AG20443 (cell line): ENCODE data around the gene SERPINA3.
A peak's percentile ranks its signal among the peaks of the same experiment; 100 is the strongest.
"Not testable (repeated sequence)": the region's sequence is repeated elsewhere in the genome, so short reads cannot be mapped to it uniquely, and the experiment has no call there.

Experiments
- DNase-seq: peaks from one replicate; pipeline ENCODE4 v3.0.0; 2012; ENCODE audit warnings: low spot score, mixed read lengths

SERPINA3 gene

DNA sequence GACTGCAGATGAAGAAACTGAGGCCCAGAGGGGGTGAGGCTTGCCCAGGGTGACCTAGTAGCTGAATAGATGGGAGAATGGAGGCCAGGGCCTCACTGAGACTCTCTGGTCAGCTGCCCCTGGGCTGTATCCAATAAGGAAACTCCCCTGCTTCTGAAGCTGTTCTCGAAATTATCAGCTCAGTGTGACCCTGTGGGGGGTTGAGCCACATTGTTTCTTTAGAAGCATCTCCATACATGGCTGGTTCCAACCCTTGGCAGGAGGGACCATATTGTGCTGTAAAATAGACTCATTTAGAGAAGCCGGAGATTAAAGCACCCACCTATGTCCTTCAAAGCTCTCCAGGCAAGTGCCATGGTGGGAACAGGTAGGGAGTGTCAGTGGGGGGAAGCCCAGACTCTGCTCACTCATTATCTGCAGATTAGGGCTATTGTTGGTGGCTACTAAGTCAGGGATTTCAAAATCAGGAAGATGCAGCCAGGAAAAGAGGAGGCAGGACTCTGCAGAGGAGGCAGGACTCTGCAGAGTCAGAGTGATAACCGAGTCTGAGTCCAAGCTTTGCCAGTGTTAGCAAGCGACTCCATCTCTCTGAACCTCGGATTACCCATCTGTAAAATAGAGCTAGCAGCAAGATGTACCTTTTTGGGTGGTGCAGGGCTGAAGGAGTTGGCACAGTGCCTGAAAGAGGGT, 27.5 kb upstream of the SERPINA3 start:
- no peak for DNase-seq

DNA sequence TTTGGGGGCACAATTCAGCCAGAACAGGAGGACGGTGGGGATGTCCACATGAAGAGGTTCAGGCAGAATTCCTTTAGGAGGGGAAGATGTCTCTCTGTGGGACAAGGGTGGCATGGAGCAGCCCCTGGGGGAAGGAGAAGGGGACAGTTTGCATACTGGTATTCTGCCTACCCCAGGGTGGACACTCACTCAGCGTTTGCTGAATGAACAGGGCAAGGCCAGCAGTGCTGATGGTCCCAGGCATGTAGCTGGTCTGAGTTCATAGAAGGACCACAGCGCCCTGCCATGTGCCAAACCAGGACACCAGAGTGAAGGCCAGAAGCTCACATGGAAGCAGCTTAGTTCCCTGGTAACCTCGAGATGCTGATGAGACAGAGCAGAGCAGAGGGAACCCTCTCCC, 25.6 kb upstream of the SERPINA3 start:
- DNase-seq = no peak

DNA sequence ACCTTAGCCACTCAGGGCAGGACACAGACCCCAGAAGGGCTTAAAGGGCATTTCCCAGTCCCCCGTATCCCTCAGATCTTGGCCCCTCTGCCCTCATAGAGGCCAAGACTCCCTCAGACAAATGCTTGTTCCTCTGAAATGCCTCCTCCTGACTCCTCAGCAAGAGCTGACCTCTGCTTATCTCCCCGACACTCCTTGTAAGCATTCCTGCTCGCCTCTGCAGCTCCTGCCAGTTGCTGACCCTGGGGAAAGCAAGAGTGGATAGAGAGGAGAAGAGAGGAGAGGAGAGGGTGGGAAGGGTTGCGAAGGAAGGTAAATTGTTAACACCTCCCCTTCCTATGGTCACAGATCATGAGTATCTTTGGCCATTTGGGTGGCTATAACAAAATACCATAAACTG, 23.9 kb upstream of the SERPINA3 start:
- DNase-seq = no peak

DNA sequence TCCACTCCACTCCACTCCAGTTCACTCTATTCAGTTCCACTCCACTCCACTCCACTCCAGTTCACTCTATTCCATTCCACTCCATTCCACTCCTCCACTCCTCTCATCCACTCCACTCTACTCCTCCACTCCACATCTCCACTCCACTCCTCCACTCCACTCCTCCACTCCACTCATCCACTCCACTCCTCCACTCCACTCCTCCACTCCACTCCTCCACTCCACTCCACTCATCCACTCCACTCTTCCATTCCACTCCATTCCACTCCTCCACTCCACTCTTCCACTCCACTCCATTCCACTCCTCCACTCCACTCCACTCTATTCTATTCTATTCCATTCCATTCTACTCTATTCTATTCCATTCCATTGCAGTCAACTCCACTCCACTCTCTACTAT, 21.1 kb upstream of the SERPINA3 start:
- no peak for DNase-seq

DNA sequence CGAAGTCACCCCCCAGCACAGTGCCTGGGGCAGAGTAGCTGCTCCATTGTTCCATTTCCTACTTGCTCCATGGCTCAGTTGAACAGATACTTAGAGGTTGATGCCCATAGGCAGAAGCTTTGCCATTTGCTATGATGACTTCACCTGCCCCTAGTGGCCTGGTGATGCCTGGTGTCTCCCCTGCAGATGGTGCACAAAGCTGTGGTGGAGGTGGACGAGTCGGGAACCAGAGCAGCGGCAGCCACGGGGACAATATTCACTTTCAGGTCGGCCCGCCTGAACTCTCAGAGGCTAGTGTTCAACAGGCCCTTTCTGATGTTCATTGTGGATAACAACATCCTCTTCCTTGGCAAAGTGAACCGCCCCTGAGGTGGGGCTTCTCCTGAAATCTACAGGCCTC, 20.3 kb upstream of the SERPINA3 start:
- DNase-seq = no peak

DNA sequence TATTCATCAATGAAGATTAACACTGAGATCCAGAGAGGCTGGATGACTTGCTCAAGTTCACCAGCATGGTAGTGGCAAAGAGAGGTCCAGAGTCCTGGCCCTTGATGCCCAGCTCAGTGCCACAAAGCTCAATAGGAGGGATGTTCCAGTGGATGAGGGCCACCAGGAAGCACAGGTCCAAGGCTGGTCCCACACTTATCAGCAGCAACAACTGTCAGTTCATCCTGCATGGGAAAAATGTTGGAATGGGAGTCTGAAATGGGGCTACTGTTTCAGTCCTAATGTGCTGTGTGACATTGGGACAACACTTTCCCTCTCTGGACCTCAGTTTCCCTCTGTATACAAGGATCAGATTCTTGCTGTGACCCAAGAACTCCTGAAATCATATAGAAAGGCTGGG, 19.7 kb upstream of the SERPINA3 start:
- DNase-seq = no peak

DNA sequence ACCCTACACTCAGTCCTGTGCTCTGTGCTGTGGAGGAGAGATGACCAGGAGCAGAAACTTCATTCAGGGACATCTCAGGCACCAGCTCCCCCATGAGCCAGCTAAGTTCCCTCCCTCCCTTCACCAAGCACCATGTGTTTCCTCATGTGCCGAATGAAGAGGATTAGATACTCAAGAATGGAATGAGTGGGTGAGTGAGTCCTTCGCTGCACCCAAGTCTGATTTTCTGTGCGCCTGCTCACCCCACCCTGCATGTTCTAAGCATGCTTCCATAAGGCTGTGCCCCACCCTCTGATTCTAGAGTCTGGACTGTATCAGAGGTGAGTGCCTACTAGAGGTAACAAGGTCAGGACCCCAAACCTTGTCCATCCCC, 18.8 kb upstream of the SERPINA3 start:
- no peak for DNase-seq

DNA sequence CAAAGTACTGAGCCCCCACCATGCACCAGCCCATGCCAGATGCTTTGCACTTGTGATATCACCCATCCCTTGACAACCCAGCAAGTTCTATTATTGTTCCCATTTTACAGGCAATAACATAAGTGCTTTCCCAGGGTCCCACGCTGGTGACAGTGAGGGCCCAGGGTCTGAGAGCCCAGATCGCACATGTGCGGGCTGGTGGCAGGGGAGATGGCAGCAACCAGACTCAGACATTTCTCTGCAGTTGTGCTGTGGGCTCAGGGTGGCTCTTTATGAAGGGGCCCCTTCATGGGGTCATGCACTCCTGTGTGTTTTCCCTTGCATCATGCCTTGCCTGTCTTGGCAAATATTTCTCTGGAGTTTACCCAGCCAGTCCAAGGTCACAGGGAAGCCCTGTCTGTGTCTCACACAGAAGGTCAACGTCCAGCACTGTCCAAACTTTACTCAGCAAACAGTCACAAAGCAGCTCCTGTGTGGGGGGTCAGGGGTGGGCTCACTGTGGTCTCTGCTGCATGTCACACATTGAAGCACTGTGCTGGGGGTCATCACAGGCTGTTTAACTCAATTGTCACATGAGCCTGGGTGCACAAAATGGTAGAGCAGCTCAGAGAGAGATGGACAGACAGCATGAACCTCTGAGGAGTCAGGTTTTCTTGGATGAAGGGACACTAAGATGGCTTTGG, 18.3 kb upstream of the SERPINA3 start:
- no peak for DNase-seq

DNA sequence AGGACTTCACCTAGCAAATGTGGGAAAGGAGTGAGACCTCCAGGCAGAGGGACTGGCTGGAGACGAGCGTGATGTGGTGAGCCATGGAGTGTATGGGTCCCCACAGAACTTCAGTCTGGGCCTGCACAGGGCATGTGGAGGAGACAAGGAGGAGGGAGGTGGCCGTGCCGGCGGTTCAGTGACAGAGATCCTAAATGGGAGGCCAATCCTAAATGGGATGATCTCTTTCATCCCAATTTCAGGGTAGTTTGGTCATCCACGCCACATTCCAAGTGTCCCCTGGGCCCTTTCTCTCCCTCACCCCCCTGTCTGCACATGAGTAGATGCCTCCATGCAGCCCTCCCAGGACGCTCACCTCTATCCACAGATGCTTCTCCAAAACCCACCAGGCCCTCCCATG, 17.8 kb upstream of the SERPINA3 start:
- no peak for DNase-seq

DNA sequence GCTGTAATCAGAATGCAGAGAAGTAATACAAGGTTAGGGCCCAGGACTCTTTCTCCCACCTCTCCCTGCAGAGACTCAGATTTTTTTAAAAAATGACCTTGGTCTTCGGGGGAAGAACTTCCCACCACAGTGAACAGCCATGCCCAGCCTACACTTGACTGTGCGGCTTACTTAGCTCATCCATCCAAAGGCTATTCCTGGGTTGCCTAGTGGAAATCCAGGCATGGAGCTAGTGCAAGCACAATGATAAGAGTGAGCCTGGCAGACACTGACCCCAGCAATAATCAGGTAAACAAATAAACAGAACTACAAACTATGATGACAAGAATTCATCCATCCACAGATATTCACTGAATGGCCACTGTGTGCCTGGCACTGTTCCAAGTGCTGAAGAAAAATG, 16.3 kb upstream of the SERPINA3 start:
- no peak for DNase-seq

DNA sequence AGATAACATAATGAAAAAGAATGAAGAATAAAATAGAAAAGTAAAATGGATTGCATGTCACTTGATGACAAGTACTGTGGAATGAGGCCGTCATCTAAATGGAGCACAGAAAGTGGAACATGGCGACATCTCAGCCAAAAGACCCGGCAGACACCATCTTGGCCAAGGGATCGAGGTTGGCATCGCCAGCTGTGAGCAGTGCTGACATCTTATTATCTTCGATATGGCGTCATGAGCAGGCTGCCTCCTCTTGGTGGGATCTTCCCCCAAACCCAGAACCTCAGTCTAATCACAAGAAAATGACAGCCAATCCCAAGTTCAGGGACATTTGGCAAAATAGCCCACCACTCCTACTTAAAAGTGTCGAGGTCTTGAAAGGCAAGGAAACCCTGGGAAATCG, 15.8 kb upstream of the SERPINA3 start:
- DNase-seq = no peak

DNA sequence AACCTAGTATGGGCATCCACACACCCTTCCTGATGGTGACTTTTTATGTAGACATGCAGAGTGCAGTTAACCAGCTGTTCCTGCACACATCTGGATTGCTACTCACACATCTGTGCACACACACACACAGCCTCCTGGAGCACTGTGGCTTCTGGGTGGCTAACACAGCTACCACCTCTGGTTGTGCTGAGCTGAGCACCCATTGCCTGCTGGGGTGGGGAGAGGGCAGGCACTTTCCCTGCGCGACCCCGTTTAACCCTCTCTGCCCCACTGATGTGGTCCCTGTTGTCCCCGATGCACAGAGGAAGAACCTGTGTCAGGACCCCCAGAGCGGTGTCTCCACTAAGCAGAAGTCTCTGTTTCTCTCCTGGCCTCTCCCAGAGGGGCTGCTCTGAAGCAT, 14.4 kb upstream of the SERPINA3 start:
- DNase-seq = no peak

DNA sequence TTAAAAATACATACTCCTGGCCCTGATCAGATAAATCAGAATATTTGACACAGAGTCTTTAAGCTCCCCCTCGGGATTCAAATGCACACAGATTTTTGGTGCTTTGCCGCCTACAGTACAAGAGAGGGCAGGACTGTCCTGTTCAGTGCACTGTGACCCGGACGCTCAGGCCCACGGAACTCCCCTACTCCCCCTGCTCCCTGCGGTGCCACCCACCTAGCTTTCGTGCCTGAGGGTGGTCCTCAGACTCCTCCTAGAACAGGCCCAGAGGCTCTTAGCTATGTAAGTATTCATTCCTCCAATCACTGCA, 13.7 kb upstream of the SERPINA3 start:
- DNase-seq = no peak

DNA sequence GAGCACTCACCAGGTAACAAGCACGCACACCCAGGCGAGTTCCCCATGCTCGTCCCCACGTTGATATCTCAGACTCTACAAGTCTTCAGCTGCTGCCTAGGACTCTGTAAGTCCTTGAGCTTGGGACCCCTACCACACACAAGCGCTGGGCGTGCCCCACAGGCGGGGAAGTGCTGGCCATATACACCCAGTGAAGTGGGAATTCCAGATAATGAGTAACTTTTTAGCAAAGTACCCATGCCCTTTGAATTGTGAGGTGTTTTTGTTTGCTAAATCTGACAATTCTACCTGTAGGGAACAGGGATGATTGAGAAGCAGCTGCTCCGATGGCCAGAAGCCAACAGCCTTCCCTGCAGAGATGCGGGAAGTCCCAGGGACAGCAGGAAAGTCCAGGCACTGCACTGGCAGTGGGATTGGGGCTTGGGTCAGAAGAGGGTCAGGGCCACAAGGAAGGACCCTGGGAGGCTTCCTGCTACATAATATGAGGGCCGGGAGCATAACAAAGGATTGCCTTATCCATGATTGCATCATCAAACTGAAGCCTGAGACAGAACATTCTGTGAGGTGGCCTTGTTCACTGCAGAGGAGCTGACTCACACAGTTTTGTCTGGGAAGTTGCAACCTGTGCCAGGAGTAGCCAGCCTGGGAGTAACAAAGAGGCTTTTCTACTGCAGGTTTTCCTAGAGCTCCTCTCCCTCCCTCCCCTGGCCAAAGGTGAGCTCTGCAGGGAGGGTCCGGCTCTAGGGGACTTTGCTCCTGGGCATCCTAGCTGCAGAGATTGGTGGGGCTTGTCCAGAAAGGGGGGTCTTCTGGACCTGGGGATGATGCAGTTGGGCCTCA, 13.2 kb upstream of the SERPINA3 start:
- DNase-seq = peak; percentile 87

DNA sequence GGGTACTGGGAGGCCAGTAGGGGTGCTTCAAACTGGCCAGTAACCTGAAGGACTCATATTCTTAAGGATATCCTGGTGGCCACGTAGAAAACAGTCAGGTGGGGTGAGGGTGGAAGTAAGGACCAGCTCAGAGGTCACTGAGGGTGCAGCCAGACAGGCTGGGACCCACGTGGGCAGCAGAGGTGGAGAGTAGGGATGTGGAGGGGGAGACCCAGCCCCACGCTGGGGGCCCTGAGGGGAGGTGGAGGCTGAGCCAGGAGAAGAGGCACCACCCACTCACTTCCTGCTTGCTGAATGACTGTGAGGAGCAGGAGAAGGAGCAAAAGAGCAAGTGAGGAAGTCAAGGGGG, 12.6 kb upstream of the SERPINA3 start:
- no peak for DNase-seq

DNA sequence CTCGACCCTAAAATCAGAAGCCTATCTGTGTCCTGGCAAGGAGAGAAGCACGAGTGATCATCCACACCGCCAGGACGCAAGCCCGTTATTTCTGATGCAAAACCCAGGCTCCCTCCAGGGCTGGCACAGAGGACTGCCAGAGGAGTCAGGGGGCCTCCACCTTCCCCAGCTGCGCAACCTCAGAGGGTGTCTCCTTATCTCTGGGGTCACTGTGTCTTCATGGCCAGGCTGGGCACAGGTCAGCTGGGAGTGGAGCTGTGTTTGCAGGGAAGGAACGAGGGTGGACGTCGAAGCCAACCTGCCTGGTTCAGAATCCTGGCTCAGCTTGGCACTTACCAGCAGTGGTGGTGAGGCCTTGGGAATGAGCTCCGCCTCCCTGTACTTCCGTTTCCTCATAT, 12.0 kb upstream of the SERPINA3 start:
- no peak for DNase-seq

DNA sequence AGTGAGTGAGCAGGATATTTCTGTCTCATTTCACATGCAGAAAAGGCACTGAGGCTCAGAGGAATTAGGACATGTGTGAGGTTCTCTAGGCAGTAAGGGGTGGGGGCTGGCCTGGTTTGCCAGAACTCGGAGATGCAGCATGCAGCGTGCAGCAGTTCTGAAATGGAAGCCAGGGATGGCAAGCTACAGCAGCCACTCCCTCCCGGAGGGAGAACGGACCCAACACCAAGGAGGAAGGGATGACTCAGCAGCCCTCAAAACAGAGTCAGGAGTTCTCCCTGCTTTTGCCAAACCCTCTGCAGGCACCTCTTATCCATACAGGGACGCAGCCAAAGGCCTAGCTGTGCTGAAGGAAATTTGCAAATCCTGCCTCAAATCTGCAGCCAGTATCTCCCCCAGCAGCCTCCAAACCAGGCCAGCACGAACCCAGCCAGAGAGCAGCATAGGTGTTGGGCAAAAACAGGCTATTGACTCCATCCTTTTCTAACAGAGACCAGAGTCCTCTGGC, 10.3 kb upstream of the SERPINA3 start:
- DNase-seq = peak; percentile 90

DNA sequence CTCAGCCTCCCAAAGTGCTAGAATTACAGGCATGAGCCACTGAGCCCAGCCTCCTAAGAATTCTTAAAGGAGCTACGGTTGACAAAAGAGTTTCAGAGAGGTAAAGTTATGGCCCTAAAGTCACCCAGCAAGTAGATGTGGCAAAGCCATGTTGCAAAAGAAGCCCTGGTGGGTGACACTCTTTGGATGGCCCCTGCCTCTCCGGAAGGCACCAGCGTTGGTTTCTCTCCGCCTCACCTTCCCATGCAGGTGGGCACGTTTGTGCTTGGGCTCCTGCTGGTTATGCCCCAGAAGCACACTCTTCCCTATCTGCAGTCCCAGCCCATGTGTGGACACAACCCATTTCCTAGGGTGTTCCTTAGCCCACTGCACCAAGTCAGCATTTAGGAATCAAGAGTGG, 9.5 kb upstream of the SERPINA3 start:
- no peak for DNase-seq

DNA sequence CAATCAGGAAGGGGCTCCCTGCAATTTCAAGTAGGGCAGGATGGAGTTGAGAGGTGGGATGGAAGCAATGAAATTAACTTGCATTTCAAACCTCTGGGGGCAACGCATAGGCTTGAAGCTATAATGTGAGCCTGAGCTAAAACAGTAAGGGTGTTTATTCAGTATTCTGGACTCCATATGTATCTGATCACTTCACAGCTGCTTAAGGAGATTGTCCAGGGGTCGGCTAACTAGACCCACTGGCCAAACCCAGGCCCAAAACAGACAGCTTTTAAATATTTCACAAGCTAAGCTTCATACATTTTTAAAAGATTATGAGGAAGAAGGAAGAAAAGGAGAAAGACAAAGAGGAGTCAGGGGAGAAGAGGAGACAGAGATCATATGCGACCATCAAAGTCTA, 6.8 kb upstream of the SERPINA3 start:
- DNase-seq = no peak

DNA sequence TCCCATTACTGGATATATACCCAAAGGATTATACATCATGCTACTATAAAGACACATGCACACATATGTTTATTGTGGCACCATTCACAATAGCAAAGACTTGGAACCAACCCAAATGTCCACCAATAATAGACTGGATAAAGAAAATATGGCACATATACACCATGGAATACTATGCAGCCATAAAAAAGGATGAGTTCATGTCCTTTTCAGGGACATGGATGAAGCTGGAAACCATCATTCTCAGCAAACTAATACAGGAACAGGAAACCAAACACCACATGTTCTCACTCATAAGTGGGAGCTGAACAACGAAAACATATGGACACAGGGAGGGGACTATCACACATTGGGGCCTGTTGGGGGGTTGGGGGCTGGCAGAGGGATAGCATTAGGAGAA, 3.2 kb upstream of the SERPINA3 start:
- DNase-seq = not testable (repeated sequence)

DNA sequence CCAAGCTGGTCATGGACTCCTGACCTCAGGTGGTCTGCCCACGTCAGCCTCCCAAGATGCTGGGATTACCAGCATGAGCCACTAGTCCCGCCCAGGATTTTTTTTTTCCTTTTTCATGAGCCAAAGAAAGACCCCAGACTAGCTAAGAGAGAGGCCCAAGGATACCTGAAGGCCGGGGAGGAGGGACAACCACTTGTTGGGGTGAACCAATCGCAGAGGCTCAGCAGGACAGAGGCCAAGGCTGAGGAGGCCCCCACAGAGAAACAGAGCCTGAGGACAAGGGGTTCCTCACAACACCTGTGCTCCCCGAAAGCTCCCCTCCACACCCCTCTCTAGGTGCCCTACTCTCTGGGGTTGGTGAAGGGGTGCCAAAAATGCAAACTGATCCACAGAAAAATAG, 1.0 kb upstream of the SERPINA3 start:
- DNase-seq = no peak

DNA sequence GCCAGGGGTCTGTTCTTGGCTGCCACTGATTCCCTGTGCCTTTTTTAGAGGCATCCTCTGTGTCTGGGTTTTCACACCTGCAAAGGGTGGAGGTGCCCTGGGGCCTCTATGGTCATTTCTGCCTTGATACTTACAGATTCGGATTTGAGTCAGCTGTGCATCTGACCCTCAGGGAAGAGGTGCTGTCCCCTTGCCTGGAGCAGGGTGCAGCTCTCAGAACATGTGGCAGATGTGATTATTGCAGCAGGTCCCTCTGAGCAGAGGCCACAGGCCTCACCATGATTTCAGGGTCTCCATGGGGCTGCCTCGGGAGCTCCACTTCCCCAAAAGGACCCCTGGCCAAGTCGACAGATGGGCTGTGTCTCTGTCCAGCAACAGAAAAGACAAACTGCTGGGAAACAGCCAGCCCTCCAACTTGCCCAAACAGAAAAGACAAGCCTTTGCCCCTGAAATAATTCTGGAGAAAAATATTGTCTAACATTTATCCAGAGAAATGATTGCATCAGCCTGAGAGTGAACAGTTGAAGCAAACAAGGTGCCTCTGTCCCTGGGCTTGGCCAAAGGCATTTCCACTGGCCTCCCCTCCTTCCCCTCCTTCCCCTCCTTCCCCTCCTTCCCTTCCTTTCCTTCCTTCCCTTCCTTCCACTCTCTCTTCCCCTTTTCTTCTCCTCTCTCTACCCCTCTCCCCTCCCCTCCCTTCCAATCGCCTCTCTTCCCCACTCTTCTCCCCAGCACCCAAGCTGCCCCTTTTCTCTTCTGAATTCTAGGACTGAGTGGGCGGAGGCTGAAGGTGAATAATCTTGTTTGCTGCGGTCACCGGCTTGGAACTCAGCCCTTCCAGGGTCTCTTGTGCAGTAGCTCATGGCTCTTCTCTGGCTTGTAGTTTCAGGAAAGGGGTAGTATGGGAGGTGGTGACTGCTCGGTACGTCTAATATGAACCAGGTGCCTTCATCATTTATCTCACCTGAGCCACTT, 676 bp downstream of the SERPINA3 start:
- DNase-seq = no peak
